ENCODE data around the gene TTF2.
"Not testable (repeated sequence)": the region's sequence is repeated elsewhere in the genome, so short reads cannot be mapped to it uniquely, and the experiment has no call there.

Gene TTF2

DNA sequence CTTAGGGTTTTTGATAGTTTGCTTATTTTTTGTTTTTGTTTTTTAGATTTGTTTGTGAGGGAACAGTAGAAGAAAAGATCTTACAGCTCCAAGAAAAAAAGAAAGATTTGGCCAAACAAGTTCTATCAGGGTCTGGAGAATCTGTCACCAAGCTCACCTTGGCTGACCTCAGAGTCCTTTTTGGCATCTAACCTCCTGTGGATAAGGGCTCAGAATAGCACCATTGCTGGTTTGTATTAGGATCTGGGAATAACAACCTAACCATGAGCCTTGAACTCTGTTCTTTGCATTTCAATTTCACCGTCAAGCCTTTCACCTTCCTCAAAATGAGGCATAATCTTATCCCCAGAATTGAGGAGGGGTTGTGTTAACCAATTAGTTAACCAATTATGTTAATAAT lies 41.2 kb downstream of the TTF2 start:
- Histone ChIP-seq H4K20me1 (ENCODE audit: low read depth, low read length) (no peaks in the 10 kb centered on the region), H3K27me3 (ENCODE audit: low read length) (no peaks in the 10 kb centered on the region), H3K9me2 (replicated peaks; ENCODE audit: insufficient read depth, low read length) (no peaks in the 10 kb centered on the region), H3K4me2 (ENCODE audit: low read depth, low read length, poor library complexity, severe bottlenecking) (no peak overlapping the region), H3K27ac (ENCODE audit: low read depth, low read length) (no peak overlapping the region), H3F3A (ENCODE audit: insufficient read depth) (no peaks in the 10 kb centered on the region), H3K9ac (ENCODE audit: low read length) (no peak overlapping the region), H3K4me3 (ENCODE audit: insufficient read depth, low read length, poor library complexity, severe bottlenecking) (no peak overlapping the region), H3K79me2 (ENCODE audit: insufficient read depth, low read length) (no peaks in the 10 kb centered on the region), H2AFZ (ENCODE audit: low read depth, low read length, severe bottlenecking) (no peak overlapping the region), H3K9me3 (ENCODE audit: insufficient read depth, low read length) (no peaks in the 10 kb centered on the region), H3K36me3 (ENCODE audit: low read length) (peaks cover 39% of the 10 kb centered on the region)
- TF ChIP-seq, protein P1, sequence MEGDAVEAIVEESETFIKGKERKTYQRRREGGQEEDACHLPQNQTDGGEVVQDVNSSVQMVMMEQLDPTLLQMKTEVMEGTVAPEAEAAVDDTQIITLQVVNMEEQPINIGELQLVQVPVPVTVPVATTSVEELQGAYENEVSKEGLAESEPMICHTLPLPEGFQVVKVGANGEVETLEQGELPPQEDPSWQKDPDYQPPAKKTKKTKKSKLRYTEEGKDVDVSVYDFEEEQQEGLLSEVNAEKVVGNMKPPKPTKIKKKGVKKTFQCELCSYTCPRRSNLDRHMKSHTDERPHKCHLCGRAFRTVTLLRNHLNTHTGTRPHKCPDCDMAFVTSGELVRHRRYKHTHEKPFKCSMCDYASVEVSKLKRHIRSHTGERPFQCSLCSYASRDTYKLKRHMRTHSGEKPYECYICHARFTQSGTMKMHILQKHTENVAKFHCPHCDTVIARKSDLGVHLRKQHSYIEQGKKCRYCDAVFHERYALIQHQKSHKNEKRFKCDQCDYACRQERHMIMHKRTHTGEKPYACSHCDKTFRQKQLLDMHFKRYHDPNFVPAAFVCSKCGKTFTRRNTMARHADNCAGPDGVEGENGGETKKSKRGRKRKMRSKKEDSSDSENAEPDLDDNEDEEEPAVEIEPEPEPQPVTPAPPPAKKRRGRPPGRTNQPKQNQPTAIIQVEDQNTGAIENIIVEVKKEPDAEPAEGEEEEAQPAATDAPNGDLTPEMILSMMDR (IDR thresholded peaks at IDR 0.05; ENCODE audit: insufficient read depth, low read length, poor library complexity, severe bottlenecking) = no peak
- TF ChIP-seq EZH2phosphoT487 (conservative IDR thresholded peaks at IDR 0.05; ENCODE audit: low read length) = no peak

DNA sequence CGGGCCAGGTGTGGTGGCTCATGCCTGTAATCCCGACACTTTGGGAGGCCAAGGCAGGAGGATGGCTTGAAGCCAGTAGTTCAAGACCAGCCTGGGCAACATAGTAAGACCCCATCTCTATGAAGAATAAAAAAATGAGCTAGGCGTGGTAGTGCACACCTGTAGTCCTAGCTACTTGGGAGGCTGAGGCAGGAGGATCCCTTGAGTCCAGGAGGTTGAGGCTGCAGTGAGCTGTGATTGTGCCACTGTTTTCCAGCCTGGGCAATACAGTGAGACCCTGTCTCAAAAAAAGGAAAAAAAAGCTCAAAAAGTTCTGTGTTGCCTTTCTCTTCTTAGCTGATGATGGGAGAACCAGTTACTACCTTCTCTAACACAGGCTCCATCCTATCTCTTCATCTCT lies 41.7 kb downstream of the TTF2 start:
- H3F3A ChIP-seq (ENCODE audit: insufficient read depth); H3K4me3 ChIP-seq (ENCODE audit: insufficient read depth, low read length, poor library complexity, severe bottlenecking); H3K9ac ChIP-seq (ENCODE audit: low read length); H4K20me1 ChIP-seq (ENCODE audit: low read depth, low read length); H2AFZ ChIP-seq (ENCODE audit: low read depth, low read length, severe bottlenecking); H3K4me2 ChIP-seq (ENCODE audit: low read depth, low read length, poor library complexity, severe bottlenecking); H3K9me3 ChIP-seq (ENCODE audit: insufficient read depth, low read length); H3K9me2 ChIP-seq (replicated peaks; ENCODE audit: insufficient read depth, low read length); H3K27ac ChIP-seq (ENCODE audit: low read depth, low read length); H3K79me2 ChIP-seq (ENCODE audit: insufficient read depth, low read length); H3K27me3 ChIP-seq (ENCODE audit: low read length): not testable (repeated sequence)
- peaks cover 35% of the 10 kb centered on the region for H3K36me3 ChIP-seq (ENCODE audit: low read length)

DNA sequence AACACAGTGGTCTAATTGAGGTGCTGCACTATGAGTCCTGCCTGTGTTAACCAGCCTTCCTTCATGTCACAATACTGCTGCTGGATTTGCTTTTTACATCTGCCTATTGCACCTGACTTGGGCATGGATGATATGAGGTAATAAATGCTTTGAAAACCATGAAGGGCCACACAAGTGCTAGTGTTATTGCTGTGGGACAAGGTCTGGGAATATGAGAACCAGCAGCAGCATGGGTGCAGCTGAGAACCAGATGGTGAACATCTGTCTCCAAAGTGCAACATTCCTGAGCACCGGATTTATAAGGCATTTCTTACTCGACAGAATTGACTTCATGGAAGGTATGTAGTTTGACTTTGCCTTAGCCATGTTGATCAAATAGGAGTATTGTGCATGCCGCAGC lies 44.9 kb downstream of the TTF2 start:
- no peaks in the 10 kb centered on the region for H3F3A ChIP-seq (ENCODE audit: insufficient read depth)
- H3K4me3 ChIP-seq (ENCODE audit: insufficient read depth, low read length, poor library complexity, severe bottlenecking) = no peak overlapping the region
- no peaks in the 10 kb centered on the region for H3K9me2 ChIP-seq (replicated peaks; ENCODE audit: insufficient read depth, low read length)
- no peak overlapping the region for H2AFZ ChIP-seq (ENCODE audit: low read depth, low read length, severe bottlenecking)
- no peak overlapping the region for H3K4me2 ChIP-seq (ENCODE audit: low read depth, low read length, poor library complexity, severe bottlenecking)
- TF ChIP-seq EZH2phosphoT487 (conservative IDR thresholded peaks at IDR 0.05; ENCODE audit: low read length) = no peak
- TF ChIP-seq, protein P1 (IDR thresholded peaks at IDR 0.05; ENCODE audit: insufficient read depth, low read length, poor library complexity, severe bottlenecking) = no peak
- no peaks in the 10 kb centered on the region for H3K27me3 ChIP-seq (ENCODE audit: low read length)
- H3K36me3 ChIP-seq (ENCODE audit: low read length) = peaks cover 23% of the 10 kb centered on the region
- H4K20me1 ChIP-seq (ENCODE audit: low read depth, low read length) = no peaks in the 10 kb centered on the region
- no peak overlapping the region for H3K27ac ChIP-seq (ENCODE audit: low read depth, low read length)
- no peaks in the 10 kb centered on the region for H3K9me3 ChIP-seq (ENCODE audit: insufficient read depth, low read length)
- no peak overlapping the region for H3K9ac ChIP-seq (ENCODE audit: low read length)
- no peaks in the 10 kb centered on the region for H3K79me2 ChIP-seq (ENCODE audit: insufficient read depth, low read length)

DNA sequence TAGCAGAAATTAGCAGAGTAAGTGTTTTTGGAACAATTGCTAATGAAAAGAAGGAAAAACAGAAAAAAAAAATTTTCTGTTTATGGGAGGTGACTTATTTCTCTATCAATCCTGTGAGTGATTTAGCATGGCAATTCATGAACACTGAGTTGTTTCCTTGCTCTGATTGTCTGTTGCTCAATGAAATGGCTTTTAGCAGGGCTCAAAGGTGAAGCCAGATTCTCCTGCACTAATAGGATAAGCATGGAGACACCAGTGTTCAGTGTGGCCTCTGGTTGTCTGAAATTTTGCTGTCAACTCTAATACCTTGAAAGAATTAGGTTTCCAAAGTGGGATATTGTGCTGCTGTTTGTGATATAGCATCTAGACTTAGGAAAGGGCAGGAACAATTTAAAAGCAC lies 45.6 kb downstream of the TTF2 start:
- Histone ChIP-seq H3K9me2 (replicated peaks; ENCODE audit: insufficient read depth, low read length) (no peaks in the 10 kb centered on the region), H3K36me3 (ENCODE audit: low read length) (peaks cover 23% of the 10 kb centered on the region), H2AFZ (ENCODE audit: low read depth, low read length, severe bottlenecking) (no peak overlapping the region), H3K27me3 (ENCODE audit: low read length) (no peaks in the 10 kb centered on the region), H3K9me3 (ENCODE audit: insufficient read depth, low read length) (no peaks in the 10 kb centered on the region), H3K27ac (ENCODE audit: low read depth, low read length) (no peak overlapping the region), H3K4me2 (ENCODE audit: low read depth, low read length, poor library complexity, severe bottlenecking) (no peak overlapping the region), H3F3A (ENCODE audit: insufficient read depth) (no peaks in the 10 kb centered on the region), H3K9ac (ENCODE audit: low read length) (no peak overlapping the region), H3K79me2 (ENCODE audit: insufficient read depth, low read length) (no peaks in the 10 kb centered on the region), H3K4me3 (ENCODE audit: insufficient read depth, low read length, poor library complexity, severe bottlenecking) (no peak overlapping the region), H4K20me1 (ENCODE audit: low read depth, low read length) (no peaks in the 10 kb centered on the region)
- no peak for TF ChIP-seq EZH2phosphoT487 (conservative IDR thresholded peaks at IDR 0.05; ENCODE audit: low read length)
- TF ChIP-seq, protein P1 (IDR thresholded peaks at IDR 0.05; ENCODE audit: insufficient read depth, low read length, poor library complexity, severe bottlenecking) = no peak
